ENCODE measurements around the gene FAM170B.

The FAM170B gene

GRCh38 chr10:49163741-49164140 lies 29.9 kb upstream of the FAM170B start:
- Histone ChIP-seq H3K4me1 (ENCODE audit: control insufficient read depth in 1 of 2, insufficient read depth in 1 of 2, low read depth in 1 of 2, low read length in 1 of 2) (peaks cover 7 to 13% of the 10 kb centered on the region in 2 experiments), H3K36me3 (peaks cover 87% of the 10 kb centered on the region), H3K4me3 (ENCODE audit: low read depth in 1 of 2, low read length in 1 of 2) (no peak overlapping the region), H3K9me3 (no peaks in the 10 kb centered on the region), H3K27ac (no peak overlapping the region), H3K27me3 (no peaks in the 10 kb centered on the region)
- TF ChIP-seq CTCF (IDR thresholded peaks at IDR 0.05), result no peak

- H3K4me3 ChIP-seq (ENCODE audit: low read depth in 1 of 2, low read length in 1 of 2), result no peak overlapping the region
Measured at GRCh38 chr10:49162761-49163310, 29.0 kb upstream of the FAM170B start.

GRCh38 chr10:49162063-49162462 lies 28.2 kb upstream of the FAM170B start:
- no peak for TF ChIP-seq CTCF (IDR thresholded peaks at IDR 0.05)
- Histone ChIP-seq H3K4me1 (ENCODE audit: control insufficient read depth in 1 of 2, insufficient read depth in 1 of 2, low read depth in 1 of 2, low read length in 1 of 2) (no peaks in the 10 kb centered on the region), H3K36me3 (peaks cover 78% of the 10 kb centered on the region)

More at GRCh38 chr10:49162761-49163310, 29.0 kb upstream of the FAM170B start:
- H3K4me1 ChIP-seq (ENCODE audit: control insufficient read depth in 1 of 2, insufficient read depth in 1 of 2, low read depth in 1 of 2, low read length in 1 of 2), result peaks cover under 1 to 4% of the 10 kb centered on the region in 2 experiments
- no peaks in the 10 kb centered on the region for H3K9me3 ChIP-seq
- H3K27me3 ChIP-seq, result no peaks in the 10 kb centered on the region
- peaks cover 83% of the 10 kb centered on the region for H3K36me3 ChIP-seq
- TF ChIP-seq CTCF (IDR thresholded peaks at IDR 0.05), result no peak
- H3K27ac ChIP-seq, result no peak overlapping the region

GRCh38 chr10:49161411-49161997 lies 27.7 kb upstream of the FAM170B start:
- no peak for TF ChIP-seq CTCF (IDR thresholded peaks at IDR 0.05)
- H3K27ac ChIP-seq, result no peak overlapping the region

More at GRCh38 chr10:49162063-49162462, 28.2 kb upstream of the FAM170B start:
- Histone ChIP-seq H3K9me3 (no peaks in the 10 kb centered on the region), H3K27me3 (no peaks in the 10 kb centered on the region), H3K27ac (no peak overlapping the region), H3K4me3 (ENCODE audit: low read depth in 1 of 2, low read length in 1 of 2) (no peak overlapping the region)

GRCh38 chr10:49160814-49161213 lies 27.0 kb upstream of the FAM170B start:
- H3K27ac ChIP-seq, result no peak overlapping the region
- no peaks in the 10 kb centered on the region for H3K27me3 ChIP-seq
- no peak for TF ChIP-seq CTCF (IDR thresholded peaks at IDR 0.05)
- H3K4me1 ChIP-seq (ENCODE audit: control insufficient read depth in 1 of 2, insufficient read depth in 1 of 2, low read depth in 1 of 2, low read length in 1 of 2), result no peaks in the 10 kb centered on the region
- H3K36me3 ChIP-seq, result peaks cover 73% of the 10 kb centered on the region
- no peaks in the 10 kb centered on the region for H3K9me3 ChIP-seq
- no peak overlapping the region for H3K4me3 ChIP-seq (ENCODE audit: low read depth in 1 of 2, low read length in 1 of 2)

More at GRCh38 chr10:49161411-49161997, 27.7 kb upstream of the FAM170B start:
- H3K36me3 ChIP-seq, result peaks cover 78% of the 10 kb centered on the region
- H3K4me1 ChIP-seq (ENCODE audit: control insufficient read depth in 1 of 2, insufficient read depth in 1 of 2, low read depth in 1 of 2, low read length in 1 of 2), result no peaks in the 10 kb centered on the region
- no peaks in the 10 kb centered on the region for H3K9me3 ChIP-seq
- H3K27me3 ChIP-seq, result no peaks in the 10 kb centered on the region
- no peak overlapping the region for H3K4me3 ChIP-seq (ENCODE audit: low read depth in 1 of 2, low read length in 1 of 2)

Measured in neutrophil (primary cell).